Transverse colon (tissue), 3 donors: Measurements from ENCODE around the gene TMEM132C.

Source experiments
- POLR2A ChIP-seq: fragments of 450-650 bp; IDR thresholded peaks from one replicate; pipeline ENCODE4 v1.6.1; 2016; ENCODE audit warnings: antibody characterized with exemption, mild to moderate bottlenecking, moderate library complexity
- TF ChIP-seq, protein P1 (sequence below), 5 experiments: fragments of 200-600 bp in 3 of 5; fragments of 450-650 bp in 2 of 5; sonication (generic) in 3 of 5; IDR thresholded peaks; 1 replicate in 2 of 5; 2 replicates in 3 of 5; pipeline ENCODE4 v1.5.1; 2016 to 2017; ENCODE audit warnings: antibody characterized with exemption in 5 of 5, inconsistent platforms in 3 of 5, mild to moderate bottlenecking in 2 of 5, moderate library complexity in 1 of 5

DNA sequence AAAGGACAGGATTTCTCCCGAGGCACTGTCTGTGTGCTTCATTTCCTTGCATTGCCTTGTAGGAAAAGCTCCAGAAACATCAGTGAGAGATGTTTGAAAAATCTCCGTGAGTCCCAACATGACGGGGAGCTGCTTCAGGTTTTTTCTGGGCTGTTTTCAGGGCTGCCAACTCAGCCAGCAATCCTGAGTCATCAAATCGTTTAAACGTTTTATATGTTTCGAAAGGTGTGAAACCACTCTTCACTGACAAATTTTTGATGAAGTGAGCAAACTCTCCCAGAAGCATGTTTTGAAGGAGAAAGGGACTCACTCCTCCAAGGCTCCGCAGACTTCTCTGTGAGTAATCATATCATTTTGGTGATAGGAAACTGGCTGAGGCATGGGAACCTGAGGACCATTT, 240.5 kb downstream of the TMEM132C start:
- TF ChIP-seq, protein P1, sequence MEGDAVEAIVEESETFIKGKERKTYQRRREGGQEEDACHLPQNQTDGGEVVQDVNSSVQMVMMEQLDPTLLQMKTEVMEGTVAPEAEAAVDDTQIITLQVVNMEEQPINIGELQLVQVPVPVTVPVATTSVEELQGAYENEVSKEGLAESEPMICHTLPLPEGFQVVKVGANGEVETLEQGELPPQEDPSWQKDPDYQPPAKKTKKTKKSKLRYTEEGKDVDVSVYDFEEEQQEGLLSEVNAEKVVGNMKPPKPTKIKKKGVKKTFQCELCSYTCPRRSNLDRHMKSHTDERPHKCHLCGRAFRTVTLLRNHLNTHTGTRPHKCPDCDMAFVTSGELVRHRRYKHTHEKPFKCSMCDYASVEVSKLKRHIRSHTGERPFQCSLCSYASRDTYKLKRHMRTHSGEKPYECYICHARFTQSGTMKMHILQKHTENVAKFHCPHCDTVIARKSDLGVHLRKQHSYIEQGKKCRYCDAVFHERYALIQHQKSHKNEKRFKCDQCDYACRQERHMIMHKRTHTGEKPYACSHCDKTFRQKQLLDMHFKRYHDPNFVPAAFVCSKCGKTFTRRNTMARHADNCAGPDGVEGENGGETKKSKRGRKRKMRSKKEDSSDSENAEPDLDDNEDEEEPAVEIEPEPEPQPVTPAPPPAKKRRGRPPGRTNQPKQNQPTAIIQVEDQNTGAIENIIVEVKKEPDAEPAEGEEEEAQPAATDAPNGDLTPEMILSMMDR (IDR thresholded peaks at IDR 0.05): no peak
- TF ChIP-seq POLR2A: no peak
